ENCODE measurements around the gene LYSMD4.

- TF ChIP-seq CTCF (IDR thresholded peaks at IDR 0.05) (no peak), POLR2A (IDR thresholded peaks at IDR 0.05) (no peak)
Measured at GRCh38 chr15:99753066-99753465, 19.8 kb upstream of the LYSMD4 start.

All from thyroid gland (tissue), 4 donors.